Breast epithelium (tissue), 3 donors: ENCODE data around the gene DOCK10.

Experiments used
- CTCF ChIP-seq, 3 donors: fragments of 450-650 bp; IDR thresholded peaks; one replicate each; pipeline ENCODE4 v1.5.1; 2016 to 2017; ENCODE audit warnings: antibody characterized with exemption in 3 of 3, mild to moderate bottlenecking in 3 of 3, moderate library complexity in 3 of 3
- POLR2A ChIP-seq: fragments of 450-650 bp; IDR thresholded peaks from one replicate; pipeline ENCODE4 v1.6.1; 2016; ENCODE audit warnings: antibody characterized with exemption, mild to moderate bottlenecking, moderate library complexity
- POLR2AphosphoS5 ChIP-seq, 3 donors: sonication (generic); formaldehyde crosslinking; IDR thresholded peaks; one replicate each; pipeline ENCODE4 v1.6.1; 2017; ENCODE audit warnings: antibody characterized with exemption in 3 of 3

GRCh38 chr2:224798180-224798579, 244.1 kb downstream of the DOCK10 start:
- no peak for TF ChIP-seq CTCF (IDR thresholded peaks at IDR 0.05)
- TF ChIP-seq POLR2AphosphoS5 (IDR thresholded peaks at IDR 0.05): no peak
- no peak for TF ChIP-seq POLR2A
